ENCODE results near the gene DEPDC5. TPM values are rescaled to one million over a fixed set of nuclear protein-coding genes. Genes with fewer than 3 reads are reported as not detected.

DEPDC5 gene
- total RNA-seq, 1 donor from 2014 or later = 13.0 TPM

GRCh38 chr22:31748490-31748889, 5.3 kb upstream of the DEPDC5 start:
- Mint-ChIP-seq H3K36me3 (ENCODE audit: low read depth, unreplicated experiment) (no peaks in the 10 kb centered on the region), H3K9me3 (ENCODE audit: unreplicated experiment) (no peaks in the 10 kb centered on the region), H3K27ac (ENCODE audit: unreplicated experiment) (peak overlapping the region; percentile 21), H3K4me3 (ENCODE audit: unreplicated experiment) (peak overlapping the region; percentile 98), H3K27me3 (ENCODE audit: low read depth, unreplicated experiment) (no peaks in the 10 kb centered on the region), H3K4me1 (ENCODE audit: low read depth, unreplicated experiment) (peaks cover 21% of the 10 kb centered on the region)
- FAIRE-seq (no peak), DNase-seq (ENCODE audit: low read depth) (no peak)
- Histone ChIP-seq H3K4me2 (ENCODE audit: low read length) (peak overlapping the region; percentile 96), H3K9me3 (ENCODE audit: insufficient read depth, low read depth, low read length) (no peaks in the 10 kb centered on the region), H3K9ac (ENCODE audit: low read length) (peak overlapping the region; percentile 96), H3K79me2 (ENCODE audit: insufficient read depth, low read length) (peaks cover 60% of the 10 kb centered on the region), H4K20me1 (ENCODE audit: insufficient read depth, low read length) (no peaks in the 10 kb centered on the region), H3K4me3 (ENCODE audit: insufficient read depth, low read depth, low read length) (peak overlapping the region; percentile 93), H3K27ac (ENCODE audit: low read depth, low read length) (no peak overlapping the region), H3K27me3 (ENCODE audit: insufficient read depth, low read length) (no peaks in the 10 kb centered on the region), H3K36me3 (ENCODE audit: insufficient read depth, low read length) (no peaks in the 10 kb centered on the region), H2AFZ (ENCODE audit: low read depth, low read length) (no peak overlapping the region), H3K4me1 (ENCODE audit: insufficient read depth, low read length) (peaks cover 25% of the 10 kb centered on the region)
- no peak for TF ChIP-seq CTCF (IDR thresholded peaks at IDR 0.05; ENCODE audit: insufficient read depth, low read depth, low read length)
- TF ChIP-seq EZH2 (IDR thresholded peaks at IDR 0.05; ENCODE audit: insufficient read depth, low read length) = no peak

GRCh38 chr22:31749636-31750364, 4.0 kb upstream of the DEPDC5 start, which contains the start of gene PRR14L:
Gene PRR14L (minus strand): TSS chr22:31750132. CDS start chr22:31738860, 11,272 bp downstream.
- Histone ChIP-seq H3K9me3 (ENCODE audit: insufficient read depth, low read depth, low read length) (no peaks in the 10 kb centered on the region), H3K79me2 (ENCODE audit: insufficient read depth, low read length) (peaks cover 57% of the 10 kb centered on the region), H3K36me3 (ENCODE audit: insufficient read depth, low read length) (no peaks in the 10 kb centered on the region), H3K4me2 (ENCODE audit: low read length) (peak within 1 kb of the TSS; percentile 96), H4K20me1 (ENCODE audit: insufficient read depth, low read length) (no peaks in the 10 kb centered on the region), H3K4me1 (ENCODE audit: insufficient read depth, low read length) (peaks cover 34% of the 10 kb centered on the region), H3K9ac (ENCODE audit: low read length) (peak within 1 kb of the TSS; percentile 96), H3K27me3 (ENCODE audit: insufficient read depth, low read length) (no peaks in the 10 kb centered on the region), H2AFZ (ENCODE audit: low read depth, low read length) (peak within 1 kb of the TSS; percentile 81), H3K27ac (ENCODE audit: low read depth, low read length) (peak within 1 kb of the TSS; percentile 79), H3K4me3 (ENCODE audit: insufficient read depth, low read depth, low read length) (peak within 1 kb of the TSS; percentile 93)
- H3K27me3 Mint-ChIP-seq (ENCODE audit: low read depth, unreplicated experiment) = no peaks in the 10 kb centered on the region
- peak; percentile 81 for DNase-seq (ENCODE audit: low read depth)
- H3K36me3 Mint-ChIP-seq (ENCODE audit: low read depth, unreplicated experiment) = no peaks in the 10 kb centered on the region
- peak within 1 kb of the TSS; percentile 98 for H3K4me3 Mint-ChIP-seq (ENCODE audit: unreplicated experiment)
- no peak for TF ChIP-seq EZH2 (IDR thresholded peaks at IDR 0.05; ENCODE audit: insufficient read depth, low read length)
- TF ChIP-seq CTCF (IDR thresholded peaks at IDR 0.05; ENCODE audit: insufficient read depth, low read depth, low read length) = no peak
- no peaks in the 10 kb centered on the region for H3K9me3 Mint-ChIP-seq (ENCODE audit: unreplicated experiment)
- FAIRE-seq = no peak
- H3K4me1 Mint-ChIP-seq (ENCODE audit: low read depth, unreplicated experiment) = peaks cover 26% of the 10 kb centered on the region
- H3K27ac Mint-ChIP-seq (ENCODE audit: unreplicated experiment) = peak within 1 kb of the TSS; percentile 91
